Activated CD8-positive, alpha-beta memory T cell treated with anti-CD3 and anti-CD28 coated beads, Interleukin-2, amount 50 U/mL, for 24 hours (primary cell): ENCODE data around the gene WDR41.
"Not testable (repeated sequence)": the region's sequence is repeated elsewhere in the genome, so short reads cannot be mapped to it uniquely, and the experiment has no call there.

Experiments
- DNase-seq: peaks from one replicate; pipeline ENCODE4 v3.0.0-alpha.2; 2020; ENCODE audit errors: extremely low read depth

Gene WDR41

DNA sequence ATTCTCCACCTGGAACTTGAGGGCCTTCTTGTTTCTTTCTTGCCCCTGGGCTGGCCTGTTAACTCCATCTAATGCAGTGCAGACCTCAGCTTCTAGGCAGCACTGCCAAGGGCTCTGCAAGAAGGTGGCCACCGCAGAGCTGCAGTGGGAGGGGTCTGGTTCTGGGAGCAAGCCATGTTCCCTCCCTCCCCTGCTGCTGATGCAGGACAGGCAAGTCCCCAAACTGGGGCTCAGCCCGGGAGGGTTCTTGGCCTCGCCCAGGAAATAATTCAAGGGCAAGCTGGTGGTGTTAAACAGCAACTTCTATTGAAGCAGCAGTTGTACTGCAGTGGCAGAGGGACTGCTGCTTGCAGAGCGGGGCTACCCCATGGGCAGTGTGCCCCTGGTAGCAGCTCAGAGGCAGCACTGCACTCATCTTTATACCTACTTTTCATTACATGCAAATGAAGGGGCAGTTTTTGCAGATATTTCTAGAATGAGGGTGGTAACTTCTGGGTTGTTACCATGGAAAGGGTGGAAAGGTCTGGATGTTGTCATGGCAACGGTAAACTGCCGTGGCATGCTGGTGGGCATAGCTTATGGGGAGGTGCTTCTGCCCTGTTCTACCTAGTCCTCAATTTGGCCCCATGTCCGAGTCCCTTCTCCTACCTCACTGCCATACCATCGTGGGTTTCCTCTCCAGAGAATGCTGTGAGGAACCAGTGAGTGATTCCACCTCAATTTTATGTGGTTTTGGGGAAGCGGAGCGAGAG, 82.1 kb downstream of the WDR41 start:
- no peak for DNase-seq

DNA sequence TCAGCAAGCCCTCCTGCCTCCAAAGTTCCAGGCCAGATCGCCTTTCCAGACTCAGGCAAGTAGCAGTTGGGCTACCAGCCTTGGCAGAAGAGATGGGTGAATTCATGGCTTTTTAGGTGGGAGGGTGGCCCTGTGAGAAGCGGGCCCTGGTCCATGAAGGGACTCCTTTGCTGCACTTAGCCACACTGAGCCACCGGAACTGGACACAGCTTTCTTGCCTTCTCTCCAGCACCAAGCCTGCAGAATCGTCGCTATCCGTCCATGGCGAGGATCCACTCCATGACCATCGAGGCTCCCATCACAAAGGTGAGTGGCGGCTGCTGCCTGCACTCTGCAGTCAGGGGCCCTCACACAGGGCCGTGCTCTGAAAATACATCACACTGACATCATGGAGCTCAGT, 85.0 kb downstream of the WDR41 start:
- no peak for DNase-seq

DNA sequence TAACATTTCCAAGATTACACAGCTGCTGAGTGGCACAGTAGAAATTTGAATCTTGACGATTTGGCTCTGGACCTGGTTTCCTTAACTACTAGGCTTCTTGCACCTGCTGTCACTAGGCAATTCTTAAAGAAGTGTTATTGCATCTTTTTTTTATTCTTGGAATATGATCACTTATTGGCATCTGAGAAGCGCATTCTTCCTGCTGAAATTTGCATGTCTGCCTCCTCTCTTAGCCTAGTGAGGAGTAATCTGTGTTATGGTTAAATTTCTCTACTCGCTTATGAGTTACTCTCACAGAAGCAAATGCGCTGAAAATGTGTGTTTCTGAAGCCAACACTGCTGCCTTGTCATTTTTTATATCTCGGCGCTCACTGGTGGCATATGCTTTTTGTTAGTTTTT, 89.3 kb downstream of the WDR41 start:
- DNase-seq, result no peak

DNA sequence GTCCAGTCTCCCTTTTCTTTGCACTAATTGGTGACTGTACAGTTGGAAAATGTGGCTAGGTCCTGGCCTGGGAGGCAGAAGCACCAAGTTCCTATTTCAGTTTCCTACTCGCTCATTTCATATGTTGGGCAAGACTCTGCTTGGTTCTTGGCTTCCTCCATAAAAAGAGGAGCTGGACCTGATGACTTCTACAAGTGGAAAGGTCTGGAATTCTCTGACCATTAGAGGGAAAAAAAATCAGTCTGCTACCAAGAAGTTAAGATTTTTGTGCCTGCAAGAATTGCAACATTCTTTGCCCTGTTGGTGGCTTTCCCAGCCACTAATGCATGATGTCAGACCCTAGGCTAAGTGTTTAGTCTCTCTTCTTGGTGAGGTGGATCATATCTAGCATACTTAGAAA, 91.5 kb downstream of the WDR41 start:
- no peak for DNase-seq

DNA sequence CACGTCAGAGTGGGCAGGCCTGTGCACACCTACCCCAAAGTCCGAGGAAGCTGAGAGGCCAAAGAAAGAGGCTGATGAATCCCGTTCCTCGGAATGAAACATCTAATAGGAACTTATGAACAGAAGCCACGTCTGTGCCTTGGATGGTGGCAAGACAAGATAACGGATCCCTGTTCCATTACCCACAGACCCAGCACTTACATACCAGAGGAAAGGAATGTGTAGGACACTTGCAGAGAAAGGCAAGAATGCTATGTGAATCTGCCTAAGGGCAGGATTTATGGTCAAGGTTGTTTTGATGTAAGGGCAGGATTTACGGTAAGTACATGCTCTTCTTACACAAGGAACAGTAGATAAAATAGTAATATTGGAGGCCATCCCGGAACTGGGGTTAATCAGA, 93.2 kb downstream of the WDR41 start:
- no peak for DNase-seq

DNA sequence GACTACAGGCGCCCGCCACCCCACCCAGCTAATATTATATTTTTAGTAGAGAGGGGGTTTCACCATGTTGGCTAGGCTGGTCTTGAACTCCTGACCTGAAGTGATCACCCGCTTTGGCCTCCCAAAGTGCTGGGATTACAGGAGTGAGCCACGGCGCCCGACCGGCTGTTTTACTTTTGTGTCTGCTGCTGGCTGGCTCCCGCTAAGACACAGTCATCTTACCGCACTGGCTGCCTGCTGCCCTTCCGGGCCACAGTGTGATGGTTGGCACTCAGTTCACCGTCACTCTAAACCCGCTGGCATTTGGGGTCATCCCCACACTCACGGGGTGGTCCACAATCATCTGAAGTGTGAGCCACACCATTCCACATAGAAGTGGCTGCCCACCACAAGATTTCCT, 93.7 kb downstream of the WDR41 start:
- no peak for DNase-seq

DNA sequence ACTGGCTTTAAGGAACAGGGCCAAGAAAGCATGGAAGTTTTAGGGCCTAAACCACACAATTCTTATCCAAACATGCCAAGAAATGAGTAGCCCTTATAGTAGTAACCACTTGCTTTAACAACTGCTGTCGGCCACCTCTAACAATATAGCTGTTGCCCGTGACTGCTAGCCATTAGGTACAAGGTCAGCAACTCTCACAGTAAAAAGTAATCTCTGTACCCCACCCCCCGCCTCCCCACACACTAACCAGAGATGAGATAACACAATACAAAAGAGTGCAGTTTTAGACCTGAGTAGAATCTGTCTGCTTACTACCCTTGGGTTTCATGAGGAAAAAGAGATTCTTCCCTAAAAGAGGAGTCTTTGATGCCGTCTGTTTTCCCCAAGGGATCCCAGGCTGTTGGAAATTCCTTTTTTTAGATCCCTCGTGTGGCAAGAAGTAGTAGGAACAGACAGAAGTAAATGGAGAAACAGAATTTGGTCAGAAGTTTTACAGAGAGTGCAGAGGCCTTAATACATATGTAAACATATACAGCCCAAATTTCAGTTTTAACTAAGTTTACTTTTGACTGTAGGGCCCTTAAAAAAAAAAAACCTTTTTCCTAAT, 94.3 kb downstream of the WDR41 start:
- no peak for DNase-seq

DNA sequence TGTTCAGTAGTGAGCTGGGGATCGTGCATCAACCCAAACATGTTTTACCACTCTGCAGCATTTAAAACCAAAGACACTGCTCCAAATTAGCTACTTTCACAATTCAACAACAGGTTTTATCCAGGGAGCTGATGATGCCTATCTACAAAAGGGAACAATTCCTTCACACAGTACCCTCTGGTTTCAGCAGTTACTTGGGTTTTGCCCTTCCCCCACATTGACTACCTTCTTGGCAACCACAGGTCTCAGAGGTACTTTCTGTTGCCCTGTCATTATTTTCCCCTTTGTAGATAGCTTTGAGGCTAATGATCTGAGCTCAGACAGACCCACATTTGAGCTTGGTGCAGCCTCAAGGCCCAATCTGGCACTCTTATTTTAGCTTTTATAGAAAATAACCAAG, 96.1 kb downstream of the WDR41 start:
- DNase-seq, result no peak

DNA sequence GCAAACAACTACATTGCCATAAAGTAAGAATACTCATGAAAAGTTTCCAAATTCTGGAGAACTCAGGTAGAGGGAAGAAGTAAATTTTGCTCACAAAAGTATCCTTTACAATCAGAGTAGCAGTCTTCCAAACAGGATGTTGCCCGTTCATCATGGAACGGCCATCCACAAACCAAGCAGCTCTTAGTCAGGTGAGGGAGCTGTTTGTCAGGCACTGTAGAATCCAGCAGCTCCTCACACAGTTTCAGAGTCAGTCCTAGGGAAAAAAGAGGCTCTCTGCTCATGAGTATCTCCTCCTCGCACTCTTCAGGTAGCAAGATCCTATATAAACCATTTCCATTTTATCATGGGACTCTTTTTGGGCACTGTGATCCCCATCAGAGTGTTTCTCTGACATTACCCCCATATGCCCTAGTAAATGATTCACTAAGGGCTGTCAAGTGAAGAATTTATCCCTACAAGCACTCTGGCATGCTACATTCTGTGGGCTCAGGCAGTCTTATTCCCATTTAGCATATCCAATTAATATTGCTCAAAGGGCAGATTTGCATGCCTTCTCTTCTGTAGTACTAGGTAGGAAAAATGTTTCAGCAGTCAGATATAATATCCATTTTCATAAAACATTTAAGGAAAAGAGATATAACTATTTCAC, 97.9 kb downstream of the WDR41 start:
- no peak for DNase-seq

DNA sequence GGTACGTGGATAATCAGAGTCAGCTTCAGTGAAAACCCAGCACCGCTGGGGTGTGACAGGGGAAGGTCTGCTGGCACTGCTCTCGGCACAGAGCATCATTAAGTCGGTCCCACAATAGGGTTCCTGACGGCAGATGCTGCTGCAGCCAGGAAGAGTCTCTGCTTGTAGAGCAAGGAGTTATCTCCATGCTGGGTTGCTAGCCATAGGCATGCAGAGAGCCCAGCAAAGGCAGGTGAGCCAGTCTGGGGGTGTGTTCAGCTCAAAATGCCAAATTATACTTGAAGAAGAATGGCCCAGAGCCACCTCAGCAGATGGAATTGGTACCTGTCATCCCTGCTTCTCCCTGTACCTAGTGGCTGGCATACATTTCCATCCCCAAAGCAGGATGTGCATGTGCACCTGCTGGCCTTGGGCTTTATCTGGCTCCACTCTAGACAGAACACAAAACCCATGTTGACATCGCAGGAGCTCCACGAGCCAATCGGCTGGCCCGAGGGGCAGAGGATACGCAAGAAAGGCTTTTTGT, 100.8 kb downstream of the WDR41 start:
- DNase-seq, result no peak

DNA sequence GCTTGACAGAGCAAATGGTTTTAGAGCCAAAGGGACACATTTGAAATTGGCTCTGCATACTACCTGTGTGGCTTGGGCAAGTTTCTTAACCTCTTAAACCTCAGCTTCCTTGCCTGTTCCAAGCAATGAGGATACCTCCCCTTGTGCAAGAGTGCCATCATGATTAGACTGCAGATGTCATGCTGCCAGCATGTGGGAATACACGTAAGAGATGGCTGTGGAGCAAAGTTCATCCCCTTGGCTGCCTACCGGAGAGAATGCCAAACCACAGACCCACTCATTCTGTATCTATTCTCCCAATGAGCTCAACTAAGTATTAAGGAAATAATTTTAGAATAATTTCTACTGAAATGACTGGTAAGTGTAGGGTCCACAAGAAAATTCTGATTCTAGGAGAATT, 101.3 kb downstream of the WDR41 start:
- no peak for DNase-seq

DNA sequence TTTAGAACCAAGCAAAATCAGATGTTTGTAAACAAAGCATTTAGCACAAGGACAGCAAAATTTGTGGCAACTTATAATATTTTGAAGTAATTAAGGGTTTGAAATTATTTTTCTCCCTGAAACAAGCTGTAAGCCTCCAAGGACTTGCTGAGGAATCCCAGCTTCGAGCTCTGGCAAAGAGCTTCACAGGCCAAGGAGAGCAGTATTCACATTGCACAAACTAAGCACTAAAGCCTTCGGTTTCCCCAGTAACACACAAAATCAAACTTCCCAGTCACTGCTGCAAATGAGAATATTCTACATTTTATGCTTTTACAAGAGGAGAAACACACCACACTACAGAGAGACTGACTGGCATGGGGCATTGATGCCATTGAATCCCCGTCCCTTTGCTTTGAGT, 101.9 kb downstream of the WDR41 start:
- DNase-seq, result no peak

DNA sequence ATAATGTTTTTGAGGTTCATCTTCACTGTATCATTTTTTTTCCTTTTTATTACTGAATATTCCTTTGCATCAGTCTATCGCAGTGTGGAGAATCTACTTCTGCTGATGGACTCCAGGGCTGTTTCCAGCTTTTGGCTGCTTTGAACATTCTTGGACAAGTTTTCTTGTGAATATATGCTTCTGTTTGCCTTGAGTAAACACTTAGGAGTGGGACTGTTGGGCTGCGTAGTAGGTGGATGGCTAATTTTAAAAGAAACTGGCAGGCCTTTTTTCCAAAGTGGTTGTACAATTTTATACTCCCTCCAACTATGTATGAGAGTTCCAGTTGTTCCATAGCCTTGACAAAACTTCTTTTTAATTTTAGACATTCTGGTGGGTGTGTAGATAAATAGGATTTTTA, 102.4 kb downstream of the WDR41 start:
- DNase-seq, result no peak

DNA sequence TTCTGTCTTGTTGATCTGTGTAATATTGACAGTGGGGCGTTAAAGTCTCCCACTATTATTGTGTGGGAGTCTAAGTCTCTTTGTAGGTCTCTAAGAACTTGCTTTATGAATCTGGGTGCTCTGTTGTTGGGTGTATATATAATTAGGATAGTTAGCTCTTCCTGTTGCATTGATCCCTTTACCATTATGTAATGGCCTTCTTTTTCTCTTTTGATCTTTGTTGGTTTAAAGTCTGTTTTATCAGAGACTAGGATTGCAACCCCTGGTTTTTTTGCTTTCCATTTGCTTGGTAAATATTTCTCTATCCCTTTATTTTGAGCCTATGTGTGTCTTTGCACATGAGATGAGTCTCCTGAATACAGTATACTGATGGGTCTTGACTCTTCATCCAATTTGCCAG, 105.8 kb downstream of the WDR41 start:
- DNase-seq, result not testable (repeated sequence)

DNA sequence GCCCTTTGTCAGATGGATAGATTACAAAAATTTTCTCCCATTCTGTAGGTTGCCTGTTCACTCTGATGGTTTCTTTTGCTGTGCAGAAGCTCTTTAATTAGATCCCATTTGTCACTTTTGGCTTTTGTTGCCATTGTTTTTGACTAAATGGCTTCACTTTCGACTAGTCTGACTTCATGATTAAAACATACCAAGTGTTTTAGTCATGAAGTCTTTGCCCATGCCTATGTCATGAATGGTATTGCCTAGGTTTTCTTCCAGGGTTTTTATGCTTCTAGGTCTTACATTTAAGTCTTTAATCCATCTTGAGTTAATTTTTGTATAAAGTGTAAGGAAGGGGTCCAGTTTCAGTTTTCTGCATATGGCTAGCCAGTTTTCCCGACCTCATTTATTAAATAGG, 108.8 kb downstream of the WDR41 start:
- not testable (repeated sequence) for DNase-seq
